ENCODE results near the gene C13orf42. TPM values are rescaled to one million over a fixed set of nuclear protein-coding genes. Genes with fewer than 3 reads are reported as not detected.

The C13orf42 gene
- total RNA-seq, 6 experiments from 2014 or later: not detected

- Histone ChIP-seq H3K27me3 (no peaks in the 10 kb centered on the region), H3K4me1 (no peaks in the 10 kb centered on the region), H3K27ac (no peak overlapping the region), H3K4me3 (no peak overlapping the region), H3K36me3 (no peaks in the 10 kb centered on the region), H3K9me3 (no peaks in the 10 kb centered on the region)
- intact Hi-C loops (cut with DNase I): no loop called here
- ATAC-seq: no peak
- 67% methylated on average over 5 of the region's 5 CpGs for WGBS (ENCODE audit: insufficient coverage, low coverage, low lambda C conversion rate, missing lambda C conversion rate)
- DNase-seq: no peak
- no peak for TF ChIP-seq POLR2A (IDR thresholded peaks at IDR 0.05)
- no peak for TF ChIP-seq CTCF (IDR thresholded peaks at IDR 0.05)
Observed at GRCh38 chr13:51041710-51042109, 69.4 kb downstream of the C13orf42 start.

- no peaks in the 10 kb centered on the region for H3K27me3 ChIP-seq
- H3K9me3 ChIP-seq: no peaks in the 10 kb centered on the region
- ATAC-seq (no peak), DNase-seq (no peak)
- no peak overlapping the region for H3K4me3 ChIP-seq
- H3K4me1 ChIP-seq: no peaks in the 10 kb centered on the region
- 94% methylated on average over 3 of the region's 4 CpGs for WGBS (ENCODE audit: insufficient coverage, low coverage, low lambda C conversion rate, missing lambda C conversion rate)
- no peaks in the 10 kb centered on the region for H3K36me3 ChIP-seq
- intact Hi-C loops (cut with DNase I): no loop called here
- TF ChIP-seq CTCF (IDR thresholded peaks at IDR 0.05): no peak
- no peak for TF ChIP-seq POLR2A (IDR thresholded peaks at IDR 0.05)
- no peak overlapping the region for H3K27ac ChIP-seq
Observed at GRCh38 chr13:51041126-51041525, 69.9 kb downstream of the C13orf42 start.

GRCh38 chr13:51040431-51040830, 70.6 kb downstream of the C13orf42 start:
- TF ChIP-seq CTCF (IDR thresholded peaks at IDR 0.05): no peak
- no peak for TF ChIP-seq POLR2A (IDR thresholded peaks at IDR 0.05)
- DNase-seq (no peak), ATAC-seq (no peak)
- H3K9me3 ChIP-seq: no peaks in the 10 kb centered on the region
- no peaks in the 10 kb centered on the region for H3K36me3 ChIP-seq
- intact Hi-C loops (cut with DNase I): no loop called here
- no peak overlapping the region for H3K4me3 ChIP-seq
- H3K27ac ChIP-seq: no peak overlapping the region
- H3K27me3 ChIP-seq: no peaks in the 10 kb centered on the region
- 68% methylated on average over 5 of the region's 7 CpGs for WGBS (ENCODE audit: insufficient coverage, low coverage, low lambda C conversion rate, missing lambda C conversion rate)
- no peaks in the 10 kb centered on the region for H3K4me1 ChIP-seq

- H3K36me3 ChIP-seq: no peaks in the 10 kb centered on the region
- H3K27ac ChIP-seq: no peak overlapping the region
- ATAC-seq (no peak), DNase-seq (no peak)
- H3K9me3 ChIP-seq: no peaks in the 10 kb centered on the region
- intact Hi-C loops (cut with DNase I): no loop called here
- H3K27me3 ChIP-seq: no peaks in the 10 kb centered on the region
- H3K4me1 ChIP-seq: no peaks in the 10 kb centered on the region
- no peak overlapping the region for H3K4me3 ChIP-seq
- WGBS (ENCODE audit: insufficient coverage, low coverage, low lambda C conversion rate, missing lambda C conversion rate): 78% methylated on average over 2 of the region's 2 CpGs
- TF ChIP-seq CTCF (IDR thresholded peaks at IDR 0.05) (no peak), POLR2A (IDR thresholded peaks at IDR 0.05) (no peak)
Observed at GRCh38 chr13:51036418-51036817, 74.7 kb downstream of the C13orf42 start.

GRCh38 chr13:51035978-51036377, 75.1 kb downstream of the C13orf42 start:
- H3K36me3 ChIP-seq: no peaks in the 10 kb centered on the region

More at GRCh38 chr13:51035978-51036377, 75.1 kb downstream of the C13orf42 start:
- no peaks in the 10 kb centered on the region for H3K27me3 ChIP-seq
- TF ChIP-seq POLR2A (IDR thresholded peaks at IDR 0.05) (no peak), CTCF (IDR thresholded peaks at IDR 0.05) (no peak)
- H3K4me1 ChIP-seq: no peaks in the 10 kb centered on the region
- 70% methylated on average over 2 of the region's 2 CpGs for WGBS (ENCODE audit: insufficient coverage, low coverage, low lambda C conversion rate, missing lambda C conversion rate)
- ATAC-seq (no peak), DNase-seq (no peak)
- no peak overlapping the region for H3K27ac ChIP-seq
- H3K9me3 ChIP-seq: no peaks in the 10 kb centered on the region
- H3K4me3 ChIP-seq: no peak overlapping the region
- intact Hi-C loops (cut with DNase I): no loop called here

Data from right lobe of liver (tissue), 6 donors.